ENCODE data around the gene VPS16. TPM values are rescaled to one million over a fixed set of nuclear protein-coding genes. Genes with fewer than 3 reads are reported as not detected.
A peak's percentile ranks its signal among the peaks of the same experiment; 100 is the strongest.

The VPS16 gene
- total and polyA plus RNA-seq, 2 of the 4 experiments (the other 2 are of a cell fraction): 38.7 to 48.0 TPM

- peaks cover 41% of the 10 kb centered on the region for H4K20me1 ChIP-seq (ENCODE audit: insufficient read depth, low read length)
- peaks cover 15 to 76% of the 10 kb centered on the region in 2 experiments for H3K79me1 ChIP-seq (ENCODE audit: low read depth in 1 of 2, low read length in 2 of 2)
- no CpG with 5 or more reads among the region's 3 CpGs for WGBS, 2 experiments (ENCODE audit: extremely low coverage in 2 of 2, insufficient read length in 1 of 2)
- no peak overlapping the region for H3K14ac ChIP-seq (replicated peaks; ENCODE audit: low read depth, low read length)
- CTCF ChIA-PET: interaction anchor here (0.6 kb wide), 1 partner anchor 273 kb away, joined by 3 read pairs; no protein-coding TSS in a partner anchor
- no peak overlapping the region for H4K5ac ChIP-seq (ENCODE audit: low read depth, low read length)
- no peak overlapping the region for H2AK5ac ChIP-seq (ENCODE audit: low read depth, low read length)
- no peak overlapping the region for H2BK15ac ChIP-seq (ENCODE audit: low read depth, low read length)
- peaks cover 7% of the 10 kb centered on the region; the same call in 1 of the 2 replicates for H3K4me1 ChIP-seq (ENCODE audit: control insufficient read depth, insufficient read depth, low read length)
- peak; percentile 93 for DNase-seq
- dilution Hi-C loops (cut with HindIII; ENCODE audit: low sequenced_read_pairs, unreplicated experiment) (no loop called here), in situ Hi-C loops (cut with MboI; ENCODE audit: low sequenced_read_pairs) (loop anchor here (10.0 kb wide), 1 partner anchor 116 kb away; no protein-coding TSS in a partner anchor), intact Hi-C loops (cut with micrococcal nuclease) (loop anchor here (2.0 kb wide), 1 partner anchor 122 kb away; no protein-coding TSS in a partner anchor)
- POLR2A ChIA-PET (ENCODE audit: unreplicated experiment): no interaction called here
- no peak overlapping the region for H4K91ac ChIP-seq (ENCODE audit: insufficient read depth, low read depth, low read length)
- H4K8ac ChIP-seq (ENCODE audit: low read depth in 2 of 2, low read length in 2 of 2): no peak overlapping the region
- H3K4ac ChIP-seq (ENCODE audit: low read depth, low read length): no peak overlapping the region
- H3K56ac ChIP-seq (ENCODE audit: extremely low read depth, insufficient read depth, low read length): no peak overlapping the region
- BruUV-seq (replicated peaks): no TSS peak
- ATAC-seq (ENCODE audit: low read depth): peak; percentile 92
- no peak overlapping the region for H2AK9ac ChIP-seq (replicated peaks; ENCODE audit: low read depth, low read length, poor library complexity)
- H2BK120ac ChIP-seq (ENCODE audit: low read depth, low read length): no peak overlapping the region
- H3K4me3 ChIP-seq (ENCODE audit: insufficient read depth, low read depth, low read length): no peak overlapping the region
- H2BK5ac ChIP-seq (ENCODE audit: low read depth, low read length, poor library complexity, severe bottlenecking): no peak overlapping the region
- no peaks in the 10 kb centered on the region for H3K36me3 ChIP-seq (ENCODE audit: control insufficient read depth, insufficient read depth, low read length)
- no peak overlapping the region for H3K23ac ChIP-seq (ENCODE audit: low read depth, low read length)
- H2AFZ ChIP-seq (replicated peaks; ENCODE audit: low read length, poor library complexity): no peak overlapping the region
- TF ChIP-seq RCOR1 (IDR thresholded peaks at IDR 0.05; ENCODE audit: insufficient replicate concordance, low read length) (peak; percentile 26), MAFK (IDR thresholded peaks at IDR 0.05; ENCODE audit: low read depth, low read length) (peak; percentile 12; the same call in 1 of the 2 replicates), MAZ (IDR thresholded peaks at IDR 0.05; ENCODE audit: borderline replicate concordance, low read depth, low read length) (no peak), CTCF (conservative IDR thresholded peaks at IDR 0.05; ENCODE audit: low read depth, low read length) (no peak), BHLHE40 (IDR thresholded peaks at IDR 0.05; ENCODE audit: low read depth, low read length) (0 out of 2 replicates have a peak, but pooled peaks have one; percentile 17)
- H3K9me1 ChIP-seq (ENCODE audit: insufficient read depth, low read length): peaks cover 16% of the 10 kb centered on the region
- no peak overlapping the region for H3K9ac ChIP-seq (ENCODE audit: low read depth, low read length)
- H3K27me3 ChIP-seq (ENCODE audit: control insufficient read depth, insufficient read depth, low read length): no peaks in the 10 kb centered on the region
- no peak overlapping the region for H2BK20ac ChIP-seq (ENCODE audit: low read depth, low read length)
- no peak overlapping the region for H3K18ac ChIP-seq (ENCODE audit: low read depth, low read length)
- no peak overlapping the region for H3K27ac ChIP-seq (ENCODE audit: insufficient read depth, low read length)
- H3K4me2 ChIP-seq (ENCODE audit: low read depth, low read length): no peak overlapping the region
- no peaks in the 10 kb centered on the region for H3K9me3 ChIP-seq (ENCODE audit: control insufficient read depth, insufficient read depth, low read length)
Measured at GRCh38 chr20:2879146-2879545, 38.6 kb downstream of the VPS16 start.
